ENCODE measurements around the gene ANKS6. TPM values are rescaled to one million over a fixed set of nuclear protein-coding genes. Genes with fewer than 3 reads are reported as not detected.

Gene ANKS6
- total RNA-seq, 1 experiment from 2014 or later, result 39.2 TPM

DNA sequence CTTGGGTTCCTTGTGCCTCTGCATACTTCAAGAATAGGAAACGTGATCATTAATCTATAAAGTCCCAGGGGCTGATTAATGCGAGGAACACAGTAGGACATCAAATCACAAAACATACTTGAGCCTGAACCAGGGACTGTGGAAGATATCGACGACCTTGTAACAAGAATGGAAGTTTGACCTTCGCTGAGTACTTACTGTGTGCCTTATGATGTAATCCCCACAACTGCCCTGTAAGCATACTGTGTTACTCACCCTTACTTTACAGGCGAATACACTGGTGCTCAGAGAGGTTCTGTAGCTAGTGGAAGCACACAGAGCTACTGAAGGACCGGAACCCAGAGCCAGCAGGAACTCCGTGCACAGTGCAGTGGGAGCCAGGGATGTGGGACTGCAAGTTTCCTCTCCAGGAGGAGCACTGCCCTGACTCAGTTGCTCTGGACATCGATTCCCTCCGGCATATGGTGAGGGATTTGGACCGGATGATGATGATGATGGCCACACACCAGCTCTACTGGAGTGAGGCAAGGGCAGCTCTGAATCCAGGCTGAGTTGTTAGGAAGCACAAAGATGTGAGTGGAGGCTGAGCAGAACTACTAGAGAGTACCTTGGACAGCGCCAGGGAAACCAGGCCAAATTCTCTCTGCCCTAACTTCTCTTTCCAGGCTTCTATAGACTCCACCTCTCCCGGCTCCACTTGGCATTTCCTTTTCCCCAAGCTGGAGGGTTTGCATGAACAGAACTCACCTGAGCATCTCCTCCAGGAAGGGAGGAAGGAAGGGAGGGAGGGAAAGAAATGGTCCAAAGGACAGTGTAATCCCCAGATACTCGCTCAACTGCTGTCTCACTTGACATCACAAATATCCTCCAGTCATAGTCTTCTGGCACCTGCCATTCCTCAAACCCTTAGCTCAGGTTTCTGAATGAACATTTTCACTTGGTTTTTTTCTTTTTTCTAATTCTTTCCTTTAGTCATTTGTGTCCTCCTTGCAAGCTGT is 86.1 kb downstream of the ANKS6 start:
- intact Hi-C loops (cut with micrococcal nuclease), result no loop called here
- ATAC-seq, result no peak

More for the DNA sequence above, 86.1 kb downstream of the ANKS6 start:
- POLR2A ChIA-PET, result no interaction called here
- Histone ChIP-seq H3K4me3 (replicated peaks in 1 of 2; ENCODE audit: low read depth in 1 of 2, low read length in 2 of 2) (no peak overlapping the region), H3K9me3 (ENCODE audit: control insufficient read depth in 1 of 2, insufficient read depth in 1 of 2, low read depth in 1 of 2, low read length in 2 of 2) (no peaks in the 10 kb centered on the region), H3K9me2 (ENCODE audit: insufficient read depth) (no peaks in the 10 kb centered on the region), H3K4me2 (ENCODE audit: low read length) (no peak overlapping the region), H3K9ac (ENCODE audit: low read length) (no peak overlapping the region), H3K4me1 (ENCODE audit: control insufficient read depth in 1 of 2, insufficient read depth in 2 of 2, low read length in 2 of 2) (no peaks in the 10 kb centered on the region), H3K27ac (ENCODE audit: low read depth, low read length) (no peak overlapping the region), H4K20me1 (ENCODE audit: insufficient read depth) (no peaks in the 10 kb centered on the region), H3K36me3 (ENCODE audit: control insufficient read depth in 1 of 2, insufficient read depth in 2 of 2, low read length in 2 of 2) (no peaks in the 10 kb centered on the region), H3K27me3 (ENCODE audit: insufficient read depth, low read length) (peaks cover 17% of the 10 kb centered on the region), H2AFZ (ENCODE audit: low read depth, low read length, poor library complexity, severe bottlenecking) (no peak overlapping the region), H3K79me2 (ENCODE audit: insufficient read depth, low read length) (no peaks in the 10 kb centered on the region)
- no TSS peak for BruUV-seq (replicated peaks)
- CTCF ChIA-PET, result no interaction called here
- no peak for DNase-seq (ENCODE audit: low read depth, low spot score)
- RAD21 ChIA-PET (ENCODE audit: low non-redundant PET in 1 of 2, low total read pairs in 2 of 2, uncharacterized antibody in 2 of 2, unreplicated experiment in 2 of 2), result no interaction called here
- TF ChIP-seq, protein P1, sequence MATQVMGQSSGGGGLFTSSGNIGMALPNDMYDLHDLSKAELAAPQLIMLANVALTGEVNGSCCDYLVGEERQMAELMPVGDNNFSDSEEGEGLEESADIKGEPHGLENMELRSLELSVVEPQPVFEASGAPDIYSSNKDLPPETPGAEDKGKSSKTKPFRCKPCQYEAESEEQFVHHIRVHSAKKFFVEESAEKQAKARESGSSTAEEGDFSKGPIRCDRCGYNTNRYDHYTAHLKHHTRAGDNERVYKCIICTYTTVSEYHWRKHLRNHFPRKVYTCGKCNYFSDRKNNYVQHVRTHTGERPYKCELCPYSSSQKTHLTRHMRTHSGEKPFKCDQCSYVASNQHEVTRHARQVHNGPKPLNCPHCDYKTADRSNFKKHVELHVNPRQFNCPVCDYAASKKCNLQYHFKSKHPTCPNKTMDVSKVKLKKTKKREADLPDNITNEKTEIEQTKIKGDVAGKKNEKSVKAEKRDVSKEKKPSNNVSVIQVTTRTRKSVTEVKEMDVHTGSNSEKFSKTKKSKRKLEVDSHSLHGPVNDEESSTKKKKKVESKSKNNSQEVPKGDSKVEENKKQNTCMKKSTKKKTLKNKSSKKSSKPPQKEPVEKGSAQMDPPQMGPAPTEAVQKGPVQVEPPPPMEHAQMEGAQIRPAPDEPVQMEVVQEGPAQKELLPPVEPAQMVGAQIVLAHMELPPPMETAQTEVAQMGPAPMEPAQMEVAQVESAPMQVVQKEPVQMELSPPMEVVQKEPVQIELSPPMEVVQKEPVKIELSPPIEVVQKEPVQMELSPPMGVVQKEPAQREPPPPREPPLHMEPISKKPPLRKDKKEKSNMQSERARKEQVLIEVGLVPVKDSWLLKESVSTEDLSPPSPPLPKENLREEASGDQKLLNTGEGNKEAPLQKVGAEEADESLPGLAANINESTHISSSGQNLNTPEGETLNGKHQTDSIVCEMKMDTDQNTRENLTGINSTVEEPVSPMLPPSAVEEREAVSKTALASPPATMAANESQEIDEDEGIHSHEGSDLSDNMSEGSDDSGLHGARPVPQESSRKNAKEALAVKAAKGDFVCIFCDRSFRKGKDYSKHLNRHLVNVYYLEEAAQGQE (IDR thresholded peaks at IDR 0.05; ENCODE audit: low read depth), result peak; percentile 78
- TF ChIP-seq, protein P2, sequence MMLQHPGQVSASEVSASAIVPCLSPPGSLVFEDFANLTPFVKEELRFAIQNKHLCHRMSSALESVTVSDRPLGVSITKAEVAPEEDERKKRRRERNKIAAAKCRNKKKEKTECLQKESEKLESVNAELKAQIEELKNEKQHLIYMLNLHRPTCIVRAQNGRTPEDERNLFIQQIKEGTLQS (IDR thresholded peaks at IDR 0.05), result no peak

All from HCT116 (cell line).